A673 (cell line): Measurements from ENCODE around the gene NFKBIE. TPM values are rescaled to one million over a fixed set of nuclear protein-coding genes. Genes with fewer than 3 reads are reported as not detected.

Source experiments
- BruUV-seq: library from RNA; stranded (reverse); fragments of 400-500 nt; replicated peaks from 2 replicates; lab custom pipeline; 2021; lab: Mats Ljungman, UMichigan
- CTCF ChIA-PET: fragments of 300-600 bp; sonication (Branson Sonifier 250); formaldehyde crosslinking; loops from one replicate; lab custom pipeline; 2022; ENCODE audit warnings: antibody characterized with exemption; lab: Charles Lee
- POLR2A ChIA-PET: fragments of 300-600 bp; sonication (Branson Sonifier 250); formaldehyde crosslinking; loops from one replicate; lab custom pipeline; 2022; ENCODE audit warnings: antibody characterized with exemption; ENCODE audit not compliant: low non-redundant PET; lab: Charles Lee
- DNase-seq: peaks from one replicate; pipeline ENCODE4 v3.0.0-alpha.2; 2015; ENCODE audit warnings: low spot score
- H3K27ac ChIP-seq: fragments of 200-600 bp; sonication (generic); 2 replicates; pipeline ENCODE4 v1.5.1; 2016; ENCODE audit warnings: mixed run types, low read depth, mild to moderate bottlenecking, mixed read lengths, antibody characterized with exemption, low read length; ENCODE audit not compliant: poor library complexity, severe bottlenecking
- H3K27me3 ChIP-seq: fragments of 200-600 bp; sonication (generic); replicated peaks from 2 replicates; pipeline ENCODE4 v1.6.1; 2017; ENCODE audit warnings: mixed run types, low read depth, mild to moderate bottlenecking, mixed read lengths, antibody characterized with exemption, low read length; ENCODE audit not compliant: insufficient read depth, poor library complexity
- H3K36me3 ChIP-seq: fragments of 200-600 bp; sonication (generic); 2 replicates; pipeline ENCODE4 v1.6.1; 2016; ENCODE audit warnings: mixed run types, mild to moderate bottlenecking, mixed read lengths, antibody characterized with exemption, low read length; ENCODE audit not compliant: insufficient read depth, poor library complexity, severe bottlenecking
- H3K4me1 ChIP-seq: fragments of 200-600 bp; sonication (generic); 2 replicates; pipeline ENCODE4 v1.6.1; 2017; ENCODE audit warnings: mixed run types, mild to moderate bottlenecking, mixed read lengths, antibody characterized with exemption, low read length; ENCODE audit not compliant: insufficient read depth, poor library complexity, severe bottlenecking
- H3K4me3 ChIP-seq: fragments of 200-600 bp; sonication (generic); 2 replicates; pipeline ENCODE4 v1.5.1; 2016; ENCODE audit warnings: low read depth, mixed run types, mild to moderate bottlenecking, mixed read lengths, low read length; ENCODE audit not compliant: poor library complexity, severe bottlenecking
- H3K9me3 ChIP-seq: fragments of 200-600 bp; sonication (generic); 2 replicates; pipeline ENCODE4 v1.6.1; 2016; ENCODE audit warnings: mixed run types, low read depth, mild to moderate bottlenecking, mixed read lengths, antibody characterized with exemption, low read length; ENCODE audit not compliant: poor library complexity, severe bottlenecking
- CTCF ChIP-seq: fragments of 300-800, 200-600 bp; sonication (generic); conservative IDR thresholded peaks from 2 replicates; pipeline ENCODE4 v1.5.1; 2017; ENCODE audit warnings: low read depth, mild to moderate bottlenecking, antibody characterized with exemption, low read length, moderate library complexity, mixed read lengths
- EZH2 ChIP-seq: fragments of 200-600 bp; sonication (generic); IDR thresholded peaks from 2 replicates; pipeline ENCODE4 v1.6.1; 2017; ENCODE audit warnings: borderline replicate concordance, low read depth, mild to moderate bottlenecking, mixed read lengths, antibody characterized with exemption, low read length; ENCODE audit not compliant: poor library complexity, severe bottlenecking
- intact Hi-C: fragments of 100-400 bp; cut with micrococcal nuclease; formaldehyde crosslinking; loops from one replicate; pipeline ENCODE4 v1.10.0; 2022; ENCODE audit not compliant: unreplicated experiment
- total RNA-seq: library from RNA; stranded (reverse); gene quantifications from 2 replicates; pipeline ENCODE4 v1.2.3, GENCODE V29; 2021

The NFKBIE gene
- total RNA-seq, 1 experiment from 2014 or later = 5.2 TPM

DNA sequence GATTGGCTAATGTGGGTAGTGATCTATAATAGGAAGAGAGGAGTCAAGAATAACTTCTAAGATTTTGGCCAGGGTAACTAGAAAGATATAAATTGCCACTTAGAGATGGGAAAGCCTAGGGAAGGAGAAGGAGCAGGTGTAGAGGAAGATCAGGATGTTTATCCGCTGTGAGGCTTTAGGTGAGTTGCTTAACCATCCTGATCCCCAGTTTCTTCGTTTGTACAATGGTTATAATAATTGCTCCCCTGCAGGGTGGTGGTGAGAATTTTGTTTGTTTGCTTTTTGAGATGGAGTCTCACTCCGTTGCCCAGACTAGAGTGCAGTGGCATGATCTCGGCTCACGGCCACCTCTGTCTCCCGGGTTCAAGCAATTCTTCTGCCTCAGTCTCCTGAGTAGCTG lies 51.0 kb downstream of the NFKBIE start:
- CTCF ChIA-PET = interaction anchor here (0.6 kb wide), 1 partner anchor 52 kb away, joined by 3 read pairs; no protein-coding TSS in a partner anchor
- POLR2A ChIA-PET = no interaction called here

GRCh38 chr6:44211284-44211683 lies 54.1 kb downstream of the NFKBIE start:
- intact Hi-C loops = no loop called here
- no peak overlapping the region for H3K27ac ChIP-seq
- POLR2A ChIA-PET = no interaction called here
- no peak for TF ChIP-seq EZH2
- TF ChIP-seq CTCF = no peak
- no peak overlapping the region for H3K4me3 ChIP-seq
- BruUV-seq = no TSS peak
- H3K27me3 ChIP-seq = no peaks in the 10 kb centered on the region
- H3K36me3 ChIP-seq = no peaks in the 10 kb centered on the region
- CTCF ChIA-PET = no interaction called here
- no peak for DNase-seq
- H3K4me1 ChIP-seq = no peaks in the 10 kb centered on the region
- no peaks in the 10 kb centered on the region for H3K9me3 ChIP-seq

More for the DNA sequence above, 51.0 kb downstream of the NFKBIE start:
- Histone ChIP-seq H3K36me3 (no peaks in the 10 kb centered on the region), H3K9me3 (no peaks in the 10 kb centered on the region), H3K27me3 (no peaks in the 10 kb centered on the region), H3K4me3 (no peak overlapping the region), H3K4me1 (peaks cover 13% of the 10 kb centered on the region), H3K27ac (no peak overlapping the region)
- BruUV-seq = no TSS peak
- TF ChIP-seq CTCF = no peak
- TF ChIP-seq EZH2 = no peak
- DNase-seq = no peak
- intact Hi-C loops = no loop called here

Other genes with a start within 250 kb of the NFKBIE start
- gene MRPL14, start 138.1 kb downstream of the NFKBIE start, total RNA-seq = 78.8 and 80.4 TPM in 2 replicates
- 32.0 and 34.2 TPM in 2 replicates for gene TMEM63B, start 138.0 kb downstream of the NFKBIE start, total RNA-seq
- gene CAPN11, start 106.7 kb downstream of the NFKBIE start, total RNA-seq = not detected in 2 replicates
- 0.81 TPM in 1 of 2 replicates, not detected in the other for gene MYMX, start 48.6 kb downstream of the NFKBIE start, total RNA-seq
- 92.5 and 108 TPM in 2 replicates for gene SLC29A1, start 42.0 kb downstream of the NFKBIE start, total RNA-seq
- gene HSP90AB1, start 18.4 kb downstream of the NFKBIE start, total RNA-seq = 1,472 and 1,581 TPM in 2 replicates
- gene SLC35B2, start 8.0 kb downstream of the NFKBIE start, total RNA-seq = 45.8 and 52.0 TPM in 2 replicates
- 8.7 and 9.9 TPM in 2 replicates for gene TMEM151B, start 4.9 kb upstream of the NFKBIE start, total RNA-seq
- 25.0 and 26.8 TPM in 2 replicates for gene AARS2, start 47.8 kb upstream of the NFKBIE start, total RNA-seq
- not detected in 2 replicates for gene SPATS1, start 77.1 kb upstream of the NFKBIE start, total RNA-seq
- 42.2 and 43.9 TPM in 2 replicates for gene CDC5L, start 122.2 kb upstream of the NFKBIE start, total RNA-seq